ENCODE measurements around the gene RIMKLB.
"Not testable (repeated sequence)": the region's sequence is repeated elsewhere in the genome, so short reads cannot be mapped to it uniquely, and the experiment has no call there.

RIMKLB gene

GRCh38 chr12:8773461-8773860 is 75.7 kb downstream of the RIMKLB start:
- no peak for DNase-seq (ENCODE audit: low read depth in 3 of 3)

- DNase-seq (ENCODE audit: low read depth in 3 of 3): no peak
These were observed 81.5 kb downstream of the RIMKLB start for GRCh38 chr12:8779281-8779680.

- no peak for DNase-seq (ENCODE audit: low read depth in 3 of 3)
These were observed 82.1 kb downstream of the RIMKLB start for GRCh38 chr12:8779862-8780261.

GRCh38 chr12:8780389-8780788 is 82.6 kb downstream of the RIMKLB start:
- DNase-seq (ENCODE audit: low read depth in 3 of 3): no peak

- DNase-seq (ENCODE audit: low read depth in 3 of 3): no peak
These were observed 83.8 kb downstream of the RIMKLB start for GRCh38 chr12:8781381-8782127.

- no peak for DNase-seq (ENCODE audit: low read depth in 3 of 3)
These were observed 86.6 kb downstream of the RIMKLB start for GRCh38 chr12:8784290-8784888.

- DNase-seq (ENCODE audit: low read depth in 3 of 3): no peak
These were observed 87.7 kb downstream of the RIMKLB start for GRCh38 chr12:8785499-8785898.

- not testable (repeated sequence) for DNase-seq (ENCODE audit: low read depth in 3 of 3)
These were observed 89.4 kb downstream of the RIMKLB start for GRCh38 chr12:8787206-8787605.

- not testable (repeated sequence) for DNase-seq (ENCODE audit: low read depth in 3 of 3)
These were observed 90.9 kb downstream of the RIMKLB start for GRCh38 chr12:8788706-8789105.

- not testable (repeated sequence) for DNase-seq (ENCODE audit: low read depth in 3 of 3)
These were observed 91.7 kb downstream of the RIMKLB start for GRCh38 chr12:8789341-8790013.

GRCh38 chr12:8793226-8793625 is 95.4 kb downstream of the RIMKLB start:
- DNase-seq (ENCODE audit: low read depth in 3 of 3): not testable (repeated sequence)

GRCh38 chr12:8794611-8795010 is 96.8 kb downstream of the RIMKLB start:
- not testable (repeated sequence) for DNase-seq (ENCODE audit: low read depth in 3 of 3)

GRCh38 chr12:8796831-8797626 is 99.2 kb downstream of the RIMKLB start:
- DNase-seq (ENCODE audit: low read depth in 3 of 3): no peak

- not testable (repeated sequence) for DNase-seq (ENCODE audit: low read depth in 3 of 3)
These were observed 103.4 kb downstream of the RIMKLB start for GRCh38 chr12:8801213-8801612.

- DNase-seq (ENCODE audit: low read depth in 3 of 3): not testable (repeated sequence)
These were observed 107.0 kb downstream of the RIMKLB start for GRCh38 chr12:8804833-8805232.

GRCh38 chr12:8805487-8805886 is 107.7 kb downstream of the RIMKLB start:
- DNase-seq (ENCODE audit: low read depth in 3 of 3): not testable (repeated sequence)

GRCh38 chr12:8807084-8807483 is 109.3 kb downstream of the RIMKLB start:
- DNase-seq (ENCODE audit: low read depth in 3 of 3): not testable (repeated sequence)

GRCh38 chr12:8810112-8810511 is 112.3 kb downstream of the RIMKLB start:
- DNase-seq (ENCODE audit: low read depth in 3 of 3): not testable (repeated sequence)

- DNase-seq (ENCODE audit: low read depth in 3 of 3): no peak
These were observed 116.0 kb downstream of the RIMKLB start for GRCh38 chr12:8813572-8814357.

- no peak for DNase-seq (ENCODE audit: low read depth in 3 of 3)
These were observed 118.8 kb downstream of the RIMKLB start for GRCh38 chr12:8816448-8817050.

GRCh38 chr12:8817856-8818255 is 120.1 kb downstream of the RIMKLB start:
- no peak for DNase-seq (ENCODE audit: low read depth in 3 of 3)
